ENCODE results near the gene TRIM7. TPM values are rescaled to one million over a fixed set of nuclear protein-coding genes. Genes with fewer than 3 reads are reported as not detected.

TRIM7 gene
- polyA plus RNA-seq, 1 donor from 2014 or later, result 2.1 TPM

DNA sequence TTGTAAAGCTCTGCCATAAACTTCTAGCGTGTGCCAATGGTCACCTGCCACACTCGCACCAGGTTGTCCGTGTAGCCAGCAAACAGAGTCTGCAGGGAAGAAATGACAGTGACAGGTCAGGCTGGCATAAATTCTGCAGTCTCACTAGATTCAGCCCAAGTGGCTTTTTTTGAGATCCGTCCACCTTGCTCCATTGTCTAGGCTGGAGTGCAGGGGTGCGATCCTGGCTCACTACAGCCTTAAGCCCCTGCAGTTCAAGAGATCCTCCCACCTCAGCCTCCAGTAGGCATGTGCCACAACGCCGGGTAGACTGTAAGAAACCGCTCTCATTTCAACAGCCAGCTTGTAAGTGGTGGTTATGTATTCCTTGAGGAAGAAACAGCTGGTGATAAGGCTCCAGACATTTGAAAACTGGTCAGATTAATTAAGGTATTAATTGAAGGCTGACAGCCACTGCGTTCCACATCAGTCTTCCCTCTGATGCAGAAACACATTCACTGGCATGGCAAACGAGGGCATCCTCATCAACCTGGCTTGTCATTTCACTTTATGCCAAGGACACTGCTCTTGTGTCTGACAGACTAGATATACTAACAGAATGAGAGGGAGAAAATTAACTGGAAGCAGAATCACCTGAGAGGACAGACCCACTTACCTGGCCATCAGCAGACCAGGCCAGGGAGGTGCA is 32.1 kb upstream of the TRIM7 start:
- TF ChIP-seq RAD21 (conservative IDR thresholded peaks at IDR 0.05) (no peak), POLR2AphosphoS5 (IDR thresholded peaks at IDR 0.05) (peak; percentile 3), TAF1 (IDR thresholded peaks at IDR 0.05; ENCODE audit: low read depth) (no peak), EP300 (conservative IDR thresholded peaks at IDR 0.05; ENCODE audit: poor library complexity, severe bottlenecking) (no peak)
- TF ChIP-seq, protein P1, sequence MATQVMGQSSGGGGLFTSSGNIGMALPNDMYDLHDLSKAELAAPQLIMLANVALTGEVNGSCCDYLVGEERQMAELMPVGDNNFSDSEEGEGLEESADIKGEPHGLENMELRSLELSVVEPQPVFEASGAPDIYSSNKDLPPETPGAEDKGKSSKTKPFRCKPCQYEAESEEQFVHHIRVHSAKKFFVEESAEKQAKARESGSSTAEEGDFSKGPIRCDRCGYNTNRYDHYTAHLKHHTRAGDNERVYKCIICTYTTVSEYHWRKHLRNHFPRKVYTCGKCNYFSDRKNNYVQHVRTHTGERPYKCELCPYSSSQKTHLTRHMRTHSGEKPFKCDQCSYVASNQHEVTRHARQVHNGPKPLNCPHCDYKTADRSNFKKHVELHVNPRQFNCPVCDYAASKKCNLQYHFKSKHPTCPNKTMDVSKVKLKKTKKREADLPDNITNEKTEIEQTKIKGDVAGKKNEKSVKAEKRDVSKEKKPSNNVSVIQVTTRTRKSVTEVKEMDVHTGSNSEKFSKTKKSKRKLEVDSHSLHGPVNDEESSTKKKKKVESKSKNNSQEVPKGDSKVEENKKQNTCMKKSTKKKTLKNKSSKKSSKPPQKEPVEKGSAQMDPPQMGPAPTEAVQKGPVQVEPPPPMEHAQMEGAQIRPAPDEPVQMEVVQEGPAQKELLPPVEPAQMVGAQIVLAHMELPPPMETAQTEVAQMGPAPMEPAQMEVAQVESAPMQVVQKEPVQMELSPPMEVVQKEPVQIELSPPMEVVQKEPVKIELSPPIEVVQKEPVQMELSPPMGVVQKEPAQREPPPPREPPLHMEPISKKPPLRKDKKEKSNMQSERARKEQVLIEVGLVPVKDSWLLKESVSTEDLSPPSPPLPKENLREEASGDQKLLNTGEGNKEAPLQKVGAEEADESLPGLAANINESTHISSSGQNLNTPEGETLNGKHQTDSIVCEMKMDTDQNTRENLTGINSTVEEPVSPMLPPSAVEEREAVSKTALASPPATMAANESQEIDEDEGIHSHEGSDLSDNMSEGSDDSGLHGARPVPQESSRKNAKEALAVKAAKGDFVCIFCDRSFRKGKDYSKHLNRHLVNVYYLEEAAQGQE (IDR thresholded peaks at IDR 0.05; ENCODE audit: borderline replicate concordance), result no peak
- no peaks in the 10 kb centered on the region for H3K27me3 ChIP-seq (ENCODE audit: insufficient read depth, low read depth, low read length)
- peaks cover 17% of the 10 kb centered on the region for H3K79me2 ChIP-seq (replicated peaks; ENCODE audit: insufficient read depth, low read length)
- no peak overlapping the region for H3K9ac ChIP-seq (ENCODE audit: low read length)
- H4K20me1 ChIP-seq (ENCODE audit: insufficient read depth), result no peaks in the 10 kb centered on the region
- H3K9me2 ChIP-seq (ENCODE audit: insufficient read depth, low read length), result no peaks in the 10 kb centered on the region
- peaks cover 15% of the 10 kb centered on the region for H3K36me3 ChIP-seq (ENCODE audit: insufficient read depth, low read length)
- H3K9me3 ChIP-seq (ENCODE audit: low read length), result no peaks in the 10 kb centered on the region
- no peak overlapping the region for H3K4me3 ChIP-seq (ENCODE audit: low read length)
- H3K4me2 ChIP-seq (ENCODE audit: low read length), result no peak overlapping the region
- H2AFZ ChIP-seq (ENCODE audit: low read depth, low read length), result no peak overlapping the region
- H3K27ac ChIP-seq (ENCODE audit: low read length), result no peak overlapping the region
- no peaks in the 10 kb centered on the region for H3F3A ChIP-seq (ENCODE audit: insufficient read depth, low read length, poor library complexity, severe bottlenecking)

DNA sequence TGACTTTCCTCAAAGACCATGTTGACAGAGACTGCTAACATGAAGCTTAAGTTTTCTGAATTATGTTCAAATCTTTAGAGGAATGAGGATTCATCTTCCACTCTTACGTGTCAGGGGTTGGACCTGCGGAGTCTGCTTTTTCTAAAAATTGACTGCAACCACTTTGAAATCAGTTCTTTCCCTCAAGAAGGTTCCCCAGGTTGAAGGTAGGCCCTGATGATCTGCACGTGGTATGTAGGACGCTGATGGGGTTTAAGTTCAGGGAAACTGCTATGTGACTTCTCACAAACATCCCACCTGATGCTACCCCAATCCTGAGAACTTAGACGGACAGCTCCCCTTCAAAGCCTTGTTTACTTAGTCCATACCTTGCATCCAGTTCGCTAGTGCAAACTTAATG is 31.5 kb upstream of the TRIM7 start:
- no peak overlapping the region for H2AFZ ChIP-seq (ENCODE audit: low read depth, low read length)
- no peak overlapping the region for H3K4me3 ChIP-seq (ENCODE audit: low read length)
- H3F3A ChIP-seq (ENCODE audit: insufficient read depth, low read length, poor library complexity, severe bottlenecking), result no peaks in the 10 kb centered on the region
- no peaks in the 10 kb centered on the region for H4K20me1 ChIP-seq (ENCODE audit: insufficient read depth)
- H3K36me3 ChIP-seq (ENCODE audit: insufficient read depth, low read length), result peaks cover 15% of the 10 kb centered on the region
- TF ChIP-seq MXI1 (conservative IDR thresholded peaks at IDR 0.05; ENCODE audit: poor library complexity, severe bottlenecking) (no peak), POLR2AphosphoS5 (IDR thresholded peaks at IDR 0.05) (peak; percentile 3)
- H3K27ac ChIP-seq (ENCODE audit: low read length), result no peak overlapping the region
- H3K4me2 ChIP-seq (ENCODE audit: low read length), result no peak overlapping the region
- no peaks in the 10 kb centered on the region for H3K27me3 ChIP-seq (ENCODE audit: insufficient read depth, low read depth, low read length)
- H3K9me3 ChIP-seq (ENCODE audit: low read length), result no peaks in the 10 kb centered on the region
- H3K9ac ChIP-seq (ENCODE audit: low read length), result no peak overlapping the region
- H3K79me2 ChIP-seq (replicated peaks; ENCODE audit: insufficient read depth, low read length), result peaks cover 10% of the 10 kb centered on the region
- H3K9me2 ChIP-seq (ENCODE audit: insufficient read depth, low read length), result no peaks in the 10 kb centered on the region

DNA sequence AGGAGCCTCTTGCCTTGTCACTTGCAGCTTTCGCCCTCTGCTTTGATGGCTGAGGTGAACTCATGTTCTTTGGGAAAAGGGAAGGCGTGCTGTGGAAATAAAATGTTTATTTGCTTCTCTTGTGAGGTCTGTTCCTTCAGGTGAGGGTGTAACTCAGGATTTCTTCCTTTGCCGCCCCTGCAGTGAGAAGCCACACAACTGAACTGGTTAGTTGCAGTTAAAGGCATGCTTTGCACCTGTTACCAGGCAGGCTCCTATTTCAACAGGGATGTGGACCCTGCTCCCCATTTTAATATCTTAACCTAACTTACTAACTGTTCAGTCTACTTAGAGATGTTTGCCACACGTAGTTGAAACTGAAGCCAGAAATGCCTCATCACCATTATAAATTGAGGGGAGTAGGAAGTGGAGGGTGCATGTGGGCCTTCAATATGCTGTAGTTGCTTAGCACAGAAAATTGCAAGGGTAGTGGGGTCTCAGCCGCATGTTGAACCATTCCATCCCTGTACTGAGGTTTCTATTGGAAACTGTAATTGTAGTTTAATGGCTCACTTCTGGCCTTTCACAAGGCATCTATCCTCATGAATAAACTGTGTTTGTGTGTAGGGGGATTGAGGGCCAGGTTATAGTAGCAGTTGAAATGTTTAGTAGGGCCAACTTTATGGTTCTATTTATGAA is 30.8 kb upstream of the TRIM7 start:
- Histone ChIP-seq H3K9me3 (ENCODE audit: low read length) (no peaks in the 10 kb centered on the region), H3K36me3 (ENCODE audit: insufficient read depth, low read length) (peaks cover 15% of the 10 kb centered on the region), H4K20me1 (ENCODE audit: insufficient read depth) (no peaks in the 10 kb centered on the region), H3K27ac (ENCODE audit: low read length) (no peak overlapping the region), H2AFZ (ENCODE audit: low read depth, low read length) (no peak overlapping the region), H3K9ac (ENCODE audit: low read length) (no peak overlapping the region), H3K79me2 (replicated peaks; ENCODE audit: insufficient read depth, low read length) (peaks cover 4% of the 10 kb centered on the region), H3K27me3 (ENCODE audit: insufficient read depth, low read depth, low read length) (no peaks in the 10 kb centered on the region), H3K4me3 (ENCODE audit: low read length) (no peak overlapping the region), H3K9me2 (ENCODE audit: insufficient read depth, low read length) (no peaks in the 10 kb centered on the region), H3K4me2 (ENCODE audit: low read length) (no peak overlapping the region), H3F3A (ENCODE audit: insufficient read depth, low read length, poor library complexity, severe bottlenecking) (no peaks in the 10 kb centered on the region)
- TF ChIP-seq POLR2AphosphoS5 (IDR thresholded peaks at IDR 0.05) (no peak), EP300 (conservative IDR thresholded peaks at IDR 0.05; ENCODE audit: poor library complexity, severe bottlenecking) (no peak), RAD21 (conservative IDR thresholded peaks at IDR 0.05) (no peak), EZH2 (IDR thresholded peaks at IDR 0.05; ENCODE audit: borderline replicate concordance, insufficient read depth, low read length, poor library complexity, severe bottlenecking) (no peak), TAF1 (IDR thresholded peaks at IDR 0.05; ENCODE audit: low read depth) (no peak), SMC3 (conservative IDR thresholded peaks at IDR 0.05; ENCODE audit: poor library complexity) (no peak), MXI1 (conservative IDR thresholded peaks at IDR 0.05; ENCODE audit: poor library complexity, severe bottlenecking) (no peak)
- TF ChIP-seq, protein P1 (IDR thresholded peaks at IDR 0.05; ENCODE audit: borderline replicate concordance), result no peak
- TF ChIP-seq, protein P2, sequence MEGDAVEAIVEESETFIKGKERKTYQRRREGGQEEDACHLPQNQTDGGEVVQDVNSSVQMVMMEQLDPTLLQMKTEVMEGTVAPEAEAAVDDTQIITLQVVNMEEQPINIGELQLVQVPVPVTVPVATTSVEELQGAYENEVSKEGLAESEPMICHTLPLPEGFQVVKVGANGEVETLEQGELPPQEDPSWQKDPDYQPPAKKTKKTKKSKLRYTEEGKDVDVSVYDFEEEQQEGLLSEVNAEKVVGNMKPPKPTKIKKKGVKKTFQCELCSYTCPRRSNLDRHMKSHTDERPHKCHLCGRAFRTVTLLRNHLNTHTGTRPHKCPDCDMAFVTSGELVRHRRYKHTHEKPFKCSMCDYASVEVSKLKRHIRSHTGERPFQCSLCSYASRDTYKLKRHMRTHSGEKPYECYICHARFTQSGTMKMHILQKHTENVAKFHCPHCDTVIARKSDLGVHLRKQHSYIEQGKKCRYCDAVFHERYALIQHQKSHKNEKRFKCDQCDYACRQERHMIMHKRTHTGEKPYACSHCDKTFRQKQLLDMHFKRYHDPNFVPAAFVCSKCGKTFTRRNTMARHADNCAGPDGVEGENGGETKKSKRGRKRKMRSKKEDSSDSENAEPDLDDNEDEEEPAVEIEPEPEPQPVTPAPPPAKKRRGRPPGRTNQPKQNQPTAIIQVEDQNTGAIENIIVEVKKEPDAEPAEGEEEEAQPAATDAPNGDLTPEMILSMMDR (IDR thresholded peaks at IDR 0.05; ENCODE audit: poor library complexity, severe bottlenecking), result no peak

Data from neural cell (in vitro differentiated cells).